NB4 (cell line): ENCODE measurements around the gene TBX4.

ENCODE experiments used
- DNase-seq: peaks from one replicate; pipeline ENCODE4 v3.0.0; 2010; ENCODE audit warnings: low read depth
- H3K4me3 ChIP-seq: one replicate; pipeline ENCODE4 v1.5.1; 2011; ENCODE audit warnings: mild to moderate bottlenecking, low read depth, low read length, moderate library complexity
- MAX ChIP-seq: IDR thresholded peaks from 2 replicates; pipeline ENCODE4 v1.6.1; 2011; ENCODE audit warnings: low read depth, low read length
- MYC ChIP-seq: IDR thresholded peaks from 2 replicates; pipeline ENCODE4 v1.6.1; 2011; ENCODE audit warnings: low read depth, low read length
- POLR2A ChIP-seq: IDR thresholded peaks from 2 replicates; pipeline ENCODE4 v1.6.1; 2011; ENCODE audit warnings: mild to moderate bottlenecking; ENCODE audit not compliant: insufficient read length; ENCODE audit errors: extremely low read depth
- TF ChIP-seq, protein P1 (sequence below): IDR thresholded peaks from one replicate; pipeline ENCODE4 v1.5.1; 2012; ENCODE audit warnings: low read depth, low read length

TBX4 gene

DNA sequence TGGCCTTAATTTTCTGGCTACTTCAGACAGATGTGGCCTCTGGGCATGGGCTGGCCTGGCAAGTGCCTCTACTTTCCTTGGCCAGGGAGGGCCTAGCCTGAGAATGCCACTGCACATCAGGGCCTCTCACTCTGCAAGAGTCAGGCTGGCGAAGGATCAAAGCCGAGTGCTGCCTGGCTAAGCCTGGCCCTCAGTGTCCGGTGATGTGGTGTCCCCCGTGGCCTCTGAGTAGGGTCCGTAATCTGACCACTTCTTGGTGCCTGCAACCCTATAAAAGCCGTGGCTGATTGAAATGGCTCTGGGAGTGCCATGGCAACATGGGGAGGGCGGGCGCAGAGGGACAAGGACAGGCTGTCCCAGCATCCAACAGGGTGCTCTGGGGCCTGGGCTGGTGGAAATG lies 30.2 kb downstream of the TBX4 start:
- TF ChIP-seq MYC (no peak), MAX (no peak), POLR2A (no peak)
- TF ChIP-seq, protein P1, sequence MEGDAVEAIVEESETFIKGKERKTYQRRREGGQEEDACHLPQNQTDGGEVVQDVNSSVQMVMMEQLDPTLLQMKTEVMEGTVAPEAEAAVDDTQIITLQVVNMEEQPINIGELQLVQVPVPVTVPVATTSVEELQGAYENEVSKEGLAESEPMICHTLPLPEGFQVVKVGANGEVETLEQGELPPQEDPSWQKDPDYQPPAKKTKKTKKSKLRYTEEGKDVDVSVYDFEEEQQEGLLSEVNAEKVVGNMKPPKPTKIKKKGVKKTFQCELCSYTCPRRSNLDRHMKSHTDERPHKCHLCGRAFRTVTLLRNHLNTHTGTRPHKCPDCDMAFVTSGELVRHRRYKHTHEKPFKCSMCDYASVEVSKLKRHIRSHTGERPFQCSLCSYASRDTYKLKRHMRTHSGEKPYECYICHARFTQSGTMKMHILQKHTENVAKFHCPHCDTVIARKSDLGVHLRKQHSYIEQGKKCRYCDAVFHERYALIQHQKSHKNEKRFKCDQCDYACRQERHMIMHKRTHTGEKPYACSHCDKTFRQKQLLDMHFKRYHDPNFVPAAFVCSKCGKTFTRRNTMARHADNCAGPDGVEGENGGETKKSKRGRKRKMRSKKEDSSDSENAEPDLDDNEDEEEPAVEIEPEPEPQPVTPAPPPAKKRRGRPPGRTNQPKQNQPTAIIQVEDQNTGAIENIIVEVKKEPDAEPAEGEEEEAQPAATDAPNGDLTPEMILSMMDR, result no peak
- DNase-seq, result no peak
- H3K4me3 ChIP-seq, result no peak overlapping the region

GRCh38 chr17:61483778-61484116 lies 31.5 kb downstream of the TBX4 start:
- TF ChIP-seq MAX (no peak), POLR2A (no peak), MYC (no peak)
- TF ChIP-seq, protein P1, result no peak
- no peak overlapping the region for H3K4me3 ChIP-seq
- no peak for DNase-seq

DNA sequence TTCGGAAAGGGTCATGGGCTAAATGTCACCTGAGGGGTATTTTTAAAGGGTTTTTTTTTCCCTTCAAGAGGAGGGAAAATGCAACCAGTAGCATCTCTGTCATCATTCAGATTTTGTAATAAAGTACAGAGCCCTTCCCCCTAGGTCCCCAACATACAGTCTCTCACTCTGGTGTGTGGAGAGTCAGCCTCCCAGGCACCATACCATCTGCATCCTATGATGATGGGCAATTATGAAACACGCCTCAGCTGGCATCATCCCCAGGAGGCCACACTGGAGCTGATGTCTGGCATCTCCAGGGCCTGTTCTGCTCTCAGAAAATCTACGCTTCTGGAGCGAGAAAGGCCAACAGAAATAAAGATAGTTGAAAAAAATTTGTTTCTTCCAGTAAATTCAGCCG lies 32.0 kb downstream of the TBX4 start:
- no peak overlapping the region for H3K4me3 ChIP-seq
- TF ChIP-seq, protein P1, result no peak
- TF ChIP-seq MYC, result no peak
- TF ChIP-seq POLR2A, result no peak
- TF ChIP-seq MAX, result no peak
- no peak for DNase-seq

DNA sequence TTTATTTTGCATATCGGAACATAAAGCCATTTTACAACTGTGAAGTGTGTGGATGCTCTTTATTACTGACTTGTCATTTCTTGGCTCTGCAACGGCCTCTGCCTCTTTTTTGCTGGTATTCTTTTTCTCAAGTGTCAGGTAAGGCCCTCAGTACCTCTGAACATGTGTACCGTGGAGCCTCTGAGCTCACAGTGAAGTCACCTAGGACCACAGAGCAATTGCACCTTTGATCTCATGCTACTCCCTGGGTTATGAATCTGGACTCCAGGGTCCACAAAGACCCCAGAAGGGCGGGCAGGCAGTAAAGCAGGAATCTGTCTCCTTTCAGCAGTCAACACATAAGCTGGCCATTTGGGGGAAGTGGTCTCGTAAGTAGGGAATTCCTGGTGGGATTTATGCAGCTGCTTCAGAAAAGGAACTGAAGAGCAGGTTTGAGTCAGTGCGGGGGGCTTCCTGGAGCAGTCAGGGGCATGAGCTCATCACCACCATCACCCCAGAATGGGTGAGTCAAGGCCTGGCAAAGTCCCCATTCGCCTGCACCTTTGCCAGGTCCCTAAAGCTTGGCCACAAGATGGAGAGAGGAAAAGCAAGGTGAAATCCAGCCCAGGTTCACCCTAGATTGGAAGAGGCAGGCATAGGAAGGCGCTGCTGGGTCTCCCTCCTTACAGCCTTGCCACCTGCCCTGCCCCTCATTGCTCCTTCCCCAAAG lies 33.0 kb downstream of the TBX4 start:
- DNase-seq, result no peak
- H3K4me3 ChIP-seq, result no peak overlapping the region
- TF ChIP-seq MAX, result no peak
- TF ChIP-seq, protein P1, result no peak
- no peak for TF ChIP-seq MYC
- no peak for TF ChIP-seq POLR2A

- no peak for DNase-seq
- TF ChIP-seq MAX (no peak), MYC (no peak), POLR2A (no peak)
- TF ChIP-seq, protein P1, result no peak
- no peak overlapping the region for H3K4me3 ChIP-seq
Observed at GRCh38 chr17:61486135-61487120, 34.2 kb downstream of the TBX4 start.
